Neural cell (in vitro differentiated cells): Measurements from ENCODE around the gene APRT.

ENCODE experiments used
- SMC3 ChIP-seq: fragments of 450-650 bp; conservative IDR thresholded peaks from 2 replicates; pipeline ENCODE4 v1.6.1; 2014; ENCODE audit warnings: antibody characterized with exemption, mild to moderate bottlenecking, moderate library complexity; ENCODE audit not compliant: poor library complexity
- TF ChIP-seq, protein P1 (sequence below): fragments of 450-650 bp; IDR thresholded peaks from 2 replicates; pipeline ENCODE4 v1.5.1; 2014; ENCODE audit warnings: antibody characterized with exemption, mild to moderate bottlenecking, moderate library complexity; ENCODE audit not compliant: poor library complexity, severe bottlenecking

DNA sequence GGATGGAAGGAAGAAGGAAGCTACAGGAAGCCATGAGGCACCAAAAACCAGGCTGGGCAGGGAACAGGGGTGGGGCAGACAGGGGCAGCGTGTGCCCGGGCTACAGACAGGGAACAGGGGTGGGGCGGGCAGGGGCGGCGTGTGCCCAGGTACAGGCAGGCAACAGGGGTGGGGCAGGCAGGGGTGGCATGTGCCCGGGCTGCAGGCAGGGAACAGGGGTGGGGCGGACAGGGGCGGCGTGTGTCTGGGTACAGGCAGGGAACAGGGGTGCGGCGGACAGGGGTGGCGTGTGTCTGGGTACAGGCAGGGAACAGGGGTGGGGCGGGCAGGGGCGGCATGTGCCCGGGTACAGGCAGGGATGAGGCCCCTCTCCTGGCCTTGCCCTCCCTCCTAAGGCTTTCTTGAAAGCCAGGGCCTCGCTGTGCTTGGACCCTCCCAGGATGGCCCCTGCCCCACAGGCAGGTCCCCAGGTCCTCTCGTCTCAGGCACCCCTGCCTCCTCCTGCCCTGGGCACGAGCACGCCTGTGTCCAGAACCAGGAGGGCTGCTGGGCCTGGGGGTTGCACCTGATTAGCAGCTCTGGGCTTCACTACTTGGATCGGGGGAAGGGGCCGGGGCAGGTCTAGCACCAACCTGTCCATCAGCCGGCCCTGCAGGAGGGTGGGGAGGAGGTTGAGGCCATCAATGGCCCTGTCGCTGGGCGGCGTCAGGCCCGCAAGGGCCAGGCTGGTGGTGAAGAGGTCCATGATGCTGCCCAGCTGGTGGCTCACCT, 14.5 kb upstream of the APRT start:
- TF ChIP-seq, protein P1, sequence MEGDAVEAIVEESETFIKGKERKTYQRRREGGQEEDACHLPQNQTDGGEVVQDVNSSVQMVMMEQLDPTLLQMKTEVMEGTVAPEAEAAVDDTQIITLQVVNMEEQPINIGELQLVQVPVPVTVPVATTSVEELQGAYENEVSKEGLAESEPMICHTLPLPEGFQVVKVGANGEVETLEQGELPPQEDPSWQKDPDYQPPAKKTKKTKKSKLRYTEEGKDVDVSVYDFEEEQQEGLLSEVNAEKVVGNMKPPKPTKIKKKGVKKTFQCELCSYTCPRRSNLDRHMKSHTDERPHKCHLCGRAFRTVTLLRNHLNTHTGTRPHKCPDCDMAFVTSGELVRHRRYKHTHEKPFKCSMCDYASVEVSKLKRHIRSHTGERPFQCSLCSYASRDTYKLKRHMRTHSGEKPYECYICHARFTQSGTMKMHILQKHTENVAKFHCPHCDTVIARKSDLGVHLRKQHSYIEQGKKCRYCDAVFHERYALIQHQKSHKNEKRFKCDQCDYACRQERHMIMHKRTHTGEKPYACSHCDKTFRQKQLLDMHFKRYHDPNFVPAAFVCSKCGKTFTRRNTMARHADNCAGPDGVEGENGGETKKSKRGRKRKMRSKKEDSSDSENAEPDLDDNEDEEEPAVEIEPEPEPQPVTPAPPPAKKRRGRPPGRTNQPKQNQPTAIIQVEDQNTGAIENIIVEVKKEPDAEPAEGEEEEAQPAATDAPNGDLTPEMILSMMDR = no peak
- no peak for TF ChIP-seq SMC3
